Stimulated activated CD8-positive, alpha-beta memory T cell treated with anti-CD3 and anti-CD28 coated beads, Interleukin-15, amount 100 ng/mL, for 24 hours (primary cell): ENCODE data around the gene PCGF5.
A peak's percentile ranks its signal among the peaks of the same experiment; 100 is the strongest.
"Not testable (repeated sequence)": the region's sequence is repeated elsewhere in the genome, so short reads cannot be mapped to it uniquely, and the experiment has no call there.

Source experiments
- DNase-seq: peaks from one replicate; pipeline ENCODE4 v3.0.0-alpha.2; 2020; ENCODE audit warnings: low read depth

The PCGF5 gene

DNA sequence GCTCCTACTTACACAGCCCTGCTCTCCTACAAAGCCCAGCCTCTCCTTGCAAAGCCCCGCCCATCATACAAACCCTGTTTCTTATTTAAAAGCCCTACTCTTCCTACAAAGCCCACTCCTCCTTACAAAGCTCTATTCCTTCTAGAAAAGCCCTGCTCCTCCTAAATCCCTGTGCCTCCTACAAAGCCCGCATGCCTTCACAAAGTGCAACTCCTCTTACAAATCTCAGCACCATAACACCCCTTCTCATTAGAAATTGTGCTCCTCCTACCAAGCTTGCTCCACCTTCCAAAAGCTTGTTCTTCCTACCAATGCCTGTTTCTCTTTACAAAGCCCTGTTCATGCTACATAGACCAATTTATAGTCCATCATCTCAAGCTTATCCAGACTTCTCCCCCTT is 66.1 kb downstream of the PCGF5 start:
- no peak for DNase-seq

DNA sequence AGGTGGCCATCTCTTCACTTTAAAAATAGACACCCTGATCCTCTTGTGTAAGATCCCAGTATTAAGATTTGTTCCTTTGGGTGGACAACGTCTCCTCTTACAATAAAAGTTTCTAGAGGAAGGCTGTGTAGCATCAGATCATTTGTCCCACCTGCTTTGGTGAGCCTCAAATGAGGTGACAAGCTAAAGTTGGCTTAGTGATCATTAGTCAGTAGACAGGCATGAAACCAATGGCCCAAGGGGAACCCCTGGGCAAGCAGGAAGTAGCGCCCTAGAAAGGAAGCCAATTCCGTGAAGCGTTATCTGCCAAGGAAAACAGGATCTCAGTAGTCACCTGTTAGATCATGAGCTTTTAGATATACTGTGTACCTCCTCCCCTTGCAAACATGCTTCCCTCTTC is 66.8 kb downstream of the PCGF5 start:
- DNase-seq = no peak

- no peak for DNase-seq
Measured at GRCh38 chr10:91287912-91288311, 67.4 kb downstream of the PCGF5 start.

- DNase-seq = no peak
Measured at GRCh38 chr10:91289305-91289704, 68.8 kb downstream of the PCGF5 start.

- DNase-seq = no peak
Measured at GRCh38 chr10:91290607-91291006, 70.1 kb downstream of the PCGF5 start.

DNA sequence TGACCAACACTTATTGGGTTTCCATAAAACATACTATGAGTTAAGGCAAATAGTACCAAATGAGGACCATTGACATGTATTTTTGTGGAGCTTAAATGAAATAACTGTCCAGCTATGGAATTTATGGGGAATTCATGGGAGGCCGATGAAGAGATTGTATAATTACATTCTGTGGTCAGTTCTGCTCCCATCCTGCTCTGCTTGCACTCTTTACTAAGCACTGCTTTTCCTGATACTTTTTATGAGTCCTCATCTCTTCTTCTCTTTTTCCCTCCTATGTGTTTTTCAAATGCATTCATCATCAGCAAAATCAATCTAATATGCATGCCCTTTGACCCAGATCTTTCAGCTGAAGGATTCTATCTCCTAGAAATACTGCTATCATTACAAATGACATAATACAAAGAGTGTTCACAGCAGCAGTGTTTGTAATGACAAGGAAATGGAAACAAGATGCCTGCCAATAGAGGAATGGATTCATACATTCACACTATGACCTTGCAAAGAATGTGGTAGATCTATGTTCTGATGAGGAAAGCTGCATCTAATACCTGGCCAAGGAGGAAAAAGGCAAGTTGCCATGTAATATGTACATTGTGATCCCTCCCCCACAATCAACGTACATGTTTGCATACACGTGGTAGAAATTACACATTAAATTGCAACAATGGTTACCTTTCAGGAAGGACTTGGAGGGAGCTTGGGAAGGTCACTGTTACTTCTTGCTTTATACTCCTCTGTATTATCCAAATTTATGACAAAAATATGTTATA is 73.9 kb downstream of the PCGF5 start:
- no peak for DNase-seq

DNA sequence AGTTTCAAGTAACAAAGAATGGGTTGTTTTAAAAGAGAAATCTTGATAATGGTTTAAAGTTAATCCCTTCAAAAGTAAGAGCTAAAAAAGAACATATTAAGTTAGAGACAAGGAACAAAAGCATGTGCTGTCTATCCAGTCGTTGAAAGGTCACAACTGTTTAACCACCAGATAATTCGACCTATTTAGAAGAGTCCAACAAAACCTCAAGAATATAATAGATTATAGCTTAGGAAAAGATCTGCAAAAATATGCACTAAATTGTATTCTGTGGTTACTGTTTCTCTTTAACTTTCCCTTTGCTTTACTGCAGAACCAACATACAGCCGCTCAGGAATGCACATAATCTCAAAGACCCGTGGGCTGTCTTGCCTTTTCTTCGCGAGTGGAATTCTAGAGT is 74.9 kb downstream of the PCGF5 start:
- DNase-seq = no peak

GRCh38 chr10:91296471-91296870 is 76.0 kb downstream of the PCGF5 start:
- no peak for DNase-seq

DNA sequence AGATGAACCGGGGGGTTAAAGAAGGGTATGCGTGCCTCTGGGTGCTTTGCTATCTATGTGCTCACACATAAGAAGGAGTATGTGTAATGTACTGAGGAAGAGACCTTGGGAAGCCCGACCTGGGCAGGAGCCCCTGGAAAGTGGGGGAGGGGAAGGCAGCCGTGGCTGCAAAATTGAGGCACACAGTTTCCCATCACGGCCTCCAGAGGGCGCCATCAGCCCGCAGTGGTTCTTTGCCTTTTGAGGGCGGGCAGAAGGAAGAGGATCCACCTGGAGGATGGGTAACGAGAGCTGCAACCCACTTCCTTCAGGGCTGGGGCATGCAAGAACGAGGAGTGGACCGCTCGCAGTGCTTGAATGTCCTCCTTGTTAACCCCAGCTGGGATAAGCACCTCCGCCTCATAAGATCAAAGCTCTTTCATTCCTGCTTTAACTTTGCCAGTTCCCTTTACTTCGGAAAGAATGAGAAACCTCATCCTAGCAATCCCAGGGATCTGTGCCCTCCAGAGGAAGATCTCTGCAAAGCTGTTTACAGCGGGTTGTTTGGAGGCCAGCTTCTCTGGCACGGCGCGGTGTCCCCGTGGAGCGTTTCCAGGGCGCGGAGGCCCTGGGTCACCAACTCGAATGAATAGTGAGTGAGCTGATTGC is 77.9 kb downstream of the PCGF5 start:
- peak; percentile 61 for DNase-seq

DNA sequence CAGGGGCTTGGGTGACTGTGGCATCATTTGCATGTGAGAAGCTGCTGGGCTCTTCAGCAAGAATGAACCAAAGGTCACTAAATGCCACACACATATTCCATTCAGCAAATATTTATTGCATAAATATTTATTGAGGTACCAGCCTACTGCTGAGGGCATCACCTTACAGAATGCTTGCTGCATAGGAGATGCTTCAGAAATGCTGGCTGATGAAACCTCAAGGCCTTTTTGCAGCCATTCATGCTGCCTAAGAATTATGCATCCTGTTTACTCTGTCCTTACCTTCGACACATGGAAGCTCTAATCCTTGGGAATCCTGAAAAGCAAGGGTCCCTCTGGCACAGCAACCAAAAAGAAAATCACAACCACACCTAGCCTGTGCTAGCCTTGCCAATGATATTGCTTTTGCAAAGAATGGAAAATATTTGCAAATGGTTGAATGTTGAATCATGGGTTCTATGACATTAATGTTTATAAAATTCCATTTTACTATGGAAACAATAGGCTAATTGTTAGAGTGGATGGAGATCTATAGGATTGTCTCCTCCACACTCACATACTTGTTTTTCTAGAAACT is 79.6 kb downstream of the PCGF5 start:
- DNase-seq = no peak

DNA sequence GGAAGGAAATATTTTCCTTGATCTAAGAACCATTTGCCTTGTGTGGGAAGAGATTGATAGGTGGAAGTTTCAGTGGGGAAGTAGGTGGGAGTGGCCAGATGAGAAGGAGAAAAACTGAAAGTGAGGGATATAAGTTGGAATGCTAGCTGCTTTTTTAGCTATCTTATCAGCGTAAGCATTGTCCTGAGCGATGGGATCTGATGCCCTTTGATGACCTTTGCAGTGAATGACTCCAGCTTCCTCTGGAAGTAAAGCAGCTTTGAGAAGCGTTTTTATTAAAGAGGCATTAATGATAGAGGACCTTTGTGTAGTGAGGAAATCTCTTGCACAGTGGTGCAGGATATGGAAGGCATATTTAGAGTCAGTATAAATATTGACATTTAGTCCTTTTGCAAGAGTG is 82.5 kb downstream of the PCGF5 start:
- not testable (repeated sequence) for DNase-seq

- DNase-seq = not testable (repeated sequence)
Measured at GRCh38 chr10:91305979-91306378, 85.5 kb downstream of the PCGF5 start.

GRCh38 chr10:91307489-91307888 is 87.0 kb downstream of the PCGF5 start:
- no peak for DNase-seq

DNA sequence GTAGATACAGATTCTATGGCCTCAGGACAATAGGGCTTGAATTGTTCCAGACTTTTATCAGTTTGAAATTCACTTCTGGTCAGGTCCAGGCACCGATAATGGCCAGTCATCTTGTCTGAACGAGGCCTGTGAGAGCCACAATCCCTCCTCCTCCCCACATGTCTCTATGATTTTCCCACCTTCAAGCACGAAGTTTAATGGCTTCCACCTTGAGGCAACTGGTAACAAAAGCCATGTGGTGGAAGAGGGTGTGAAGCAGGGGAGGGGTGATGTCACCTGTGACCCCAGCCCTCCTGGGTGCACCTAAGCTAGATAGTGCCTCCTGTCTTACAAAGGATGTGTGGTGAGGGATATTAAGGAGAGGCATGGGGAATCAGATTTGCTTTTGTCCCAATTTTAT is 89.2 kb downstream of the PCGF5 start:
- DNase-seq = no peak

- no peak for DNase-seq
Measured at GRCh38 chr10:91311601-91312381, 91.3 kb downstream of the PCGF5 start.

DNA sequence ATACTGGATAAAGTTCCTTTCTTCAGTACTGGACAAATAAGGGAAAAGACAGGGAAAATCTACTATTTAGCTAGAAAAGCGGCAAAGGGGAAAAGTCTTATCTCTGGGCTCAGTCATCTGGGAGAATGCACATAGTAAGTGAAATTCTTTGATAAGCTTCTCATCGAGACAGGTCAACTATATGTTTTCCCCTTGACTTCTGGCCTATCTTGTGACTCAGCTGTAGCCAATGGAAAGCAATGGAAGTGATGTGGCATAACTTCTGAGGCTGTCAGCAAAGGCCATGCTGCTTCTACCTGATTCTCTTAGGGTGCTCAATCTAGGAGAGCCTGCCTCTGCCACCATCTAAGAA is 91.9 kb downstream of the PCGF5 start:
- no peak for DNase-seq

DNA sequence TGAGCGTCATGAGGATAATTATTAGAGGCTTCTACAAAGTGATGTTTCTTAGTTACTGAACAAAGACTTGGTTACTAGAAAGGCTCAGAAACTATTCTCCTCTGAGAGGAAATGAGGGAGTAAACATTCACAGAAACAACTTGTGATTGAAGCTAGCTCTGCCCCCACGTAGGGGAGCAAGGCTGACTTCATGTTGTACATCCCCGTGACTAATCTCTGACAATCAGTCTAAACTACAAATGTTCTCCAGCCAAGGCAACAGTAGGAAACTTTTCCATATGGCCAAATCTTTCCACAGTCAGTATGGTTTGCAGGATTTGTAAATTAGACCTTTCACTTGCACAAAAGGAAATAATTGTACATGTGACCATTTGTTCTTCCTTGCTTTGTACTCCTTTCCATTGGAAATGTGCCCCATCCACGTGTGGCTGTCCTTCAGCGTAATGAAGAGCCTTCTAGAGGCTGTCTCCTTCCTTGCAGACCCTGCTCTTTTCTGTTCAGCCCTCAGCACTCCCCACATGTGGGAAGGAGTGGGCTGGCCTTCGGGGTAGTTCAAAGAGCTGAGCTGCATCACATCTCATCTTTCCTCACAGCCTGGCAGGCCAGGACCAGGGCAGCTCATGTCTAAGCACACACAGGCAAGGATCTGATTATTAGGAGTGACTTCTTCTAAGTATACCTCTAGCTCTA is 93.5 kb downstream of the PCGF5 start:
- DNase-seq = no peak

DNA sequence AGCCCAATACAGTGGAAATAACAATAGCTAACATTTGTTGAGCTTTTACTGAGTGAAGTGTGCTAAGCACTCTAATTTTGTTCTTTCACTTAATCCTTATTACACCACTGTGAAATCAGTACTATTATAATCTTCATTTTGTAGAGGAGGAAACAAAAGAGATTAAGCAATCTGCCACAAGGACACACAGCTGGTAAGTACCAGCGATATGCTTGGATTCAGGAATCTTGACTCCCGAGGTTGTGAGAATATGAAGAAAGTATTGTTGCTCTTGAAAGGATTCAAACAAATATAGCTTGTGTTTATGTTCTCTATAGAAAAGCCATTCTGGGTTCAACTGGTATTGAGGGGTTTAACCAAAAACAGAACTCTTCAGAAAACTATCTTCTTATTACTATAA is 96.0 kb downstream of the PCGF5 start:
- no peak for DNase-seq

- DNase-seq = no peak
Measured at GRCh38 chr10:91317541-91317940, 97.1 kb downstream of the PCGF5 start.

- no peak for DNase-seq
Measured at GRCh38 chr10:91319336-91319735, 98.9 kb downstream of the PCGF5 start.

- not testable (repeated sequence) for DNase-seq
Measured at GRCh38 chr10:91323293-91323905, 102.9 kb downstream of the PCGF5 start.
